ENCODE measurements around the gene ARPP19.
A peak's percentile ranks its signal among the peaks of the same experiment; 100 is the strongest.
"Not testable (repeated sequence)": the region's sequence is repeated elsewhere in the genome, so short reads cannot be mapped to it uniquely, and the experiment has no call there.

ARPP19 gene

GRCh38 chr15:52568601-52569585 lies at the start of gene ARPP19:
Gene ARPP19, minus strand, starts transcription at chr15:52569030. Its CDS starts 138 bp downstream, at chr15:52568892.
- DNase-seq = peak; percentile 72

DNA sequence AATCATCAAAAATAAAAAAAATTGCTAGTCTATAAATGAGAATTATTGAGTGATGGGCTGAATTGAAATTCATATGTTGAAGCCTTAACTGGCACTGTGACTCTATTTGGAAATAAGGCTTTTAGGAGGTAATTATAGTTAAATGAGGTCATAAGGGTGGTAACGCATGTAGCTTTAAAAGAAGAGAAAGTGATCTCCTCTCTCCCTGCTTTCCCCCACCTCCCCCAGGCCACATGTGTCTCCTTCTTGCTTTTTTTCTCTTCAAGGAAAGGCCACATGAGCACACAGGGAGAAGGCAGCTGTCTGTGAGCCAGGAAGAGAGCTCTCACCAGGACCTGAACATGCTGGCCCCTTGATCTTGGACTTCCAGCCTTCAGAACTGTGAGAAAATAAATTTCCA lies 48.2 kb upstream of the ARPP19 start:
- DNase-seq = no peak

- DNase-seq = no peak
Measured at GRCh38 chr15:52615302-52615701, 46.5 kb upstream of the ARPP19 start.

DNA sequence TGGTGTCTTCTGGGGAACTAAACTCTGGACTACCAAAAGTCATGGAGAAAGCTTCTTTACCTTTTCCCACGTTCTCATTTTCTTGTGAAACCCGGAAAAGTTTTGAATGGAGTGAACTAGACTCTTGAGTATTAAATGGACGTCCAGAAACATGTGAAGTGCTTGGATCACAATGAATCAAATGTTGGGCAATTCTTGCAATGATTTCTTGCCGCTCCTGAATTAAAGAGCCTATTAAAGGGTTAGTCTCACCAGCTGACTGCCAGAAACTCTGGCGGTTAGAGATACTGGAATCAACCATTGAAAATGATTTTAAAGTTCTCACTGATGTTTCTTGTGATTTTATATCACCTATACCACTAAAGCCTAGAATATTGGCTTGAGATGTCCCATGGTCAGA lies 40.8 kb upstream of the ARPP19 start:
- DNase-seq = no peak

GRCh38 chr15:52584414-52584813 lies 15.6 kb upstream of the ARPP19 start:
- DNase-seq = no peak

DNA sequence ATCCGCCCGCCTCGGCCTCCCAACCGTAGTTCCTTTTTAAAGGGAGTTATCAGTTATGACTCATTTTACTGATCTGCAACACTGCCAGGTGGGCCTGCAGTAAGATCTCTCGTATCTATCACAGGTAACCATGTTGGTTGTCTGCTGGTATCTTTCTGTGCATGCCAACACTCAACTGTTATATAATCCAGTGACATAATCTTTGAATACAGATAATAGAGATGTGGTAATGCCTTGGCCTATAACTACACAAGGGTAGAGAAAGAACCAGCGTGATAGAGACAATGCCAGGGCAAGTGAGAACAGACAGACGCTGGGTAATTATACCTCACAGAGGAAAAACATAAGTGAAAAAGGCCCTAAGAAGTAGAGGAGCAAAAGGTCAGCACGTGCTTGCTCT lies 11.0 kb upstream of the ARPP19 start:
- no peak for DNase-seq

DNA sequence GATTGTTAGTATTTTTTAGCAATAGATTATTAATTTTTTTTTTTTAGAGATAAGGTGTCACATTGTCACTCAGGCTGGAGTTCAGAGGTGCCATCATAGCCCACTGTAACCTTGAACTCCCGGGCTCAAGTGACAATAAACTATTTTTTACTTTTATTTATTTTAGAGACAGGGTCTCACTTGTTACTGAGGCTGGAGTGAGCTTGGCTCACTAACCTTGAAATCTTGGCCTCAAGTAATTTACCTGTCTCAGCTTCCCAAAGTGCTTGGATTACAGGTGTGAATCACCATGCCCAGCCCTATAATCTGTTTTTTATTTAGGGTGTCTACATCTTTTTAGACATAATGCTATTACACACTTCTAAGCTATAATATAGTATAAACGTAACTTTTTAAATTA lies 7.9 kb upstream of the ARPP19 start:
- no peak for DNase-seq

DNA sequence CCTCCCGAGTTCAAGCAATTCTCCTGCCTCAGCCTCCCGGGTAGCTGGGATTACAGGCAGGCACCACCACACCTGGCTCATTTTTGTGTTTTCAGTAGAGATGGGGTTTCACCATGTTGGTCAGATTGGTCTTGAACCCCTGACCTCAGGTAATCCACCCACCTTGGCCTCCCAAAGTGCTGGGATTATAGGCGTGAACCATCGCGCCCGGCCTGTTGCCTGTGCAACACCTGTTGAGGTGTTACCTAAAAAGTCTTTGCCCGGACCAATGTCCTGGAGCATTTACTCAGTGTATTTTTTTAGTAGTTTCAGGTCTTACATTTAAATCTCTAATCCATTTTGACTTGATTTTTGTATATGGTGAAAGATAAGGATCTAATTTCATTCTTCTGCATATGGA lies 6.7 kb upstream of the ARPP19 start:
- not testable (repeated sequence) for DNase-seq

- no peak for DNase-seq
Measured at GRCh38 chr15:52575072-52575471, 6.2 kb upstream of the ARPP19 start.

- DNase-seq = not testable (repeated sequence)
Measured at GRCh38 chr15:52574623-52575022, 5.8 kb upstream of the ARPP19 start.

DNA sequence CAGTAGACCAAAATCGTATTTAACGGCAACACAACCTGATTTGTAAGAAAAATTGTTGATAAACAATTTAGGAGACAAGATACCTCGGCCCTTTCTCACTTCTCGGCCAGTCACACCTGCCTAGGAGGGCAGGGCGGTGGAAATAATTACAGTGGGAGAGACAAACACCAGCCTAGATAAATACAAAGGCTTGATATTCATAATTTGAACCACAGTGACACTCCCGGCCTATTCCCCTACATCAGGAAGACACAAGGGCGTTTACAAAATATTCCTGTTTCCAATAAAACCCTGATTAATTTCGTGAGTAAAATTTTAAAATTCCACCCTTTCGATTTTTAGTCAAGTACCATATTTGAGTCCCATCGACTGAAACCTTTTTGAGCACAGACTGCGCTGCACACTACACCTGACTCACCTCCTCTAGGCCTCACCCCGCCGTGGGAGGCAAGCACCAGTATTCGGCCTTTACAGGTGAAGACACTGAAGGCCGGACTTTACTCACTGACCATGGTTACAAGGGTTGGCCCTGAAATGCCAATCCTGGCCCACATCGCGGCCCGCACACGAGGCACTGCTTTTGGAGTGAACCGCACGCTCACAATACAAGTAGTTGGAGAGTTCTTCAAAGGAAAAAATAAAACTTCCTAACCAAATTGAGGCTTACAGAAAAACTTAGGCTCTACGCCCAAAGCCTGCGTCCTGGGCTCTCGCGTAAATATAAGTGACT lies 794 bp downstream of the ARPP19 start:
- DNase-seq = peak; percentile 28 to 35

GRCh38 chr15:52566889-52567288 lies 1.9 kb downstream of the ARPP19 start:
- DNase-seq = no peak

GRCh38 chr15:52565417-52566358 lies 3.1 kb downstream of the ARPP19 start:
- not testable (repeated sequence) for DNase-seq

DNA sequence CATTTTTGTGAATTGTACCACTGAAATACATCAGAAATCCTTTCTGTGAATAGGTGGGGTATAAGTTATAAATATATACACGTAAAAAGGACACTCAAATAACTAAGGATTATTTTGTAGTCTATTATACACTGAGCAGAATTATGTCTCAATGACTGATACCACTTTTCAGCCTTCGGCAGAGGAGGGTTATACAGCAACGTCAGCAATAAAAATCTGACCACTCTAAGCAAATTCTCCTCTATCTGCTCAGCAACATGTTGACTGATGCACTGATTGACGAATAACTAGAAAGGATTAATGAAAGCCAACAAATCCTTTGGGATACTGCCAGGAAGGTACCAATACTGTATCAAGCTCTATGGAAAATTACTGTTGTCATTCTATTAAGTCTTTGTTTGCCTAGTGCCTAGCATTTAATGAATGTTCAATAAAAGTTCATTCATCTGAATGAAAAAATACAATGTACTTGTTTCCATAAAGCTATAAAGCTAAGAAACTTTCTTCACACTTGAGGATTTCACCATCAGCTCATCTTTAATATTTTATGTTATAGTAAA lies 5.2 kb downstream of the ARPP19 start:
- DNase-seq = no peak

DNA sequence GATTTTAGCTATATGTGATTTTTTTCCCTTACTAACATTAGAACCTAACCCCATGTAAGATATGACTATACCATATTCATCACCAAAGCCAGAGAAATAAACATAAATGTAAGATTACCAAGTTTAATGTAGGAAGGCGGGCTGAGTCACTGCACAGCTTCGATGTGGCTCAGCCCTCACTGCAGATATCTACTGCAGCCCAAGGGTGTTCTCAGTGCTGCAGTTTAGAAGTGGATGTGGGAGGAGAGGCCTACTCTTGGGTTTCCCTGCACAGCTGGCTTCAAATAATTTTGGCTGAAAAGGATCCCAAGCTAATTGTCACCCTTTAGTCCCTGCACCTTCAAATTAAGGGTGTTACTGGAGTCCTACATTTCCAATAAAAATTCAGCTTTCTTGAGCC lies 9.3 kb downstream of the ARPP19 start:
- peak in 1 of 2 donors; percentile 45 for DNase-seq

- no peak for DNase-seq
Measured at GRCh38 chr15:52559022-52559421, 9.8 kb downstream of the ARPP19 start.

DNA sequence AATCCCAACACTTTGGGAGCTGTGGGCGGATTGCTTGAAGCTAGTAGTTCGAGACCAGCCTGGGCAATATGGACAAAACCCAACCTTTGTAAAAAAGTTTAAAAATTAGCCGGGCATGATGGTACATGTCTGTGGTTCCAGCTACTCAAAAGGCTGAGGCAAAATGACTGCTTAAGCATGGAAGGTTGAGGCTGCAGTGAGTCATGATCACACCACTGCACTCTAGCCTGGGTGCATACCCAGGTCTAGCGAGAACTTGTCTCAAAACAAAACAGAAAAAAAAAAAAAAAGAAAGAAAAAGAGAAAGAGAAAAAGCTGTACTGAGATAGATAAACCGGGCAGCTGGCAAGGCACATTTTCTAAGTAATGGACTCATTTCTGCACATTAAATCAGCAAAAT lies 10.6 kb downstream of the ARPP19 start:
- peak in 1 of 2 donors; percentile 54 for DNase-seq

DNA sequence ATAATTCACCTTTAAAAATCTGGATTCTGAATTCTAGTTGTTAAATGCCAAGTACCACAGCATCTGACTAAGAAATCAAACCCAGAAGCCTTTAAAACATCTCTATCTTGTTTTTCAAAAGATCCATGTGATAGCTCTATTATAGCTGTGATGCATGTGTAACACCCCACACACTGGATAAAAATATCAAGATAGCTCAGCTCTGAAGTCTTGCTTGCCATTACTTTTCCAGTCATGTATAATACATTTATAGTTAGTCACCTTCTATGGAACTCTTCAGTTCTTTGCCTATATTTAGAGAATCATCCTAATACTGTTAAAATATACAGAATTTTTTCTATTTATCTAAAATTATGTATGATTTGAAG lies 11.6 kb downstream of the ARPP19 start:
- DNase-seq = no peak

DNA sequence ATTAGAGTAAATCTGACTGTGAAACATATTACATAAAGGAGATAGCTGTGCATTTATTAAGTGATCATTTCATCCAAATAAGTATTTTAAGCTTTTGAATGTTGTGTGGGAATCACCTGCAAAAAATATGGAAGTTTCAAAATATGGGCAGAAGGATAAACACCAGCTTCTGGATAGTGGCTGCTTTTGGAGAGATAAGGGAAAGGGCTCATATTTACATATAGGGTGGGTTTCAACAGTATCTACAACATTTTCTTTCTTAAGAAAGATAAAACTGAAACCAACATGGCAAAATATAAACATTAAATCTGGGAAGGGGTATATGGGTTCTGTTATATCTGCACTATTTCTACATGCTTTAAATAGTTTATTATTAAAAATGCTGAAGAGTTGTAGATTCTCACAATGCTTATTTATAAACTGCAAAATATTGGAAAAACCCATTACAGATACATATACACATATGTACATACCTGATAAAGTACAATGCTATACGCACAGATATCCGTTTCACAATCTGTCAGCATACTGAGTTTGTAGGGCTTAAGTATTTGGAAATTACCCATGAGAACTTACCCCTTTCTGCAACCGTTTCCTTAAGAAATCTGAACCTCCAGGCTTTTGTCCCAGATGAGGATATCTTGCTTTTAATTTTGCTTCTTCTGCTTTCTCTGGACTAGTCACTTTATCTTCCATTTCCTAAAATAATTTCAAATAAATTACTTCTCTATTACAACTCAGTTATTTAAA lies 12.1 kb downstream of the ARPP19 start:
- DNase-seq = no peak

DNA sequence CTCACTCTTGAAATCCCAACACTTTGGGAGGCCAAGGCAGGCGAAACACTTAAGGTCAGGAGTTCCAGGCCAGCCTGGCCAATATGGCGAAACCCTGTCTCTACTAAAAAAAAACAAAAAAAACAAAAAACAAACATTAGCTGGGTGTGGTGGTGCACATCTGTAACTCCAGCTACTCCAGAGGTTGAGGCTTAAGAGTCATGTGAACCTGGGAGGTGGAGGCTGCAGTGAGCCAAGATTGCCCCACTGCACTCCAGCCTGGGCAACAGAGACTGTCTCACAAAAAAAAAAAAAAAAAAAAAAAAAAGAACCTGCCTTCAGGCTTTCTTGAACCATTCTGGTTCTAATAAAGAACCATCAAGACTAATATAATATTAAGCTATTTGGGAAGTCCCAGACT lies 16.5 kb downstream of the ARPP19 start:
- DNase-seq = no peak

GRCh38 chr15:52551762-52552161 lies 17.1 kb downstream of the ARPP19 start:
- DNase-seq = no peak

DNA sequence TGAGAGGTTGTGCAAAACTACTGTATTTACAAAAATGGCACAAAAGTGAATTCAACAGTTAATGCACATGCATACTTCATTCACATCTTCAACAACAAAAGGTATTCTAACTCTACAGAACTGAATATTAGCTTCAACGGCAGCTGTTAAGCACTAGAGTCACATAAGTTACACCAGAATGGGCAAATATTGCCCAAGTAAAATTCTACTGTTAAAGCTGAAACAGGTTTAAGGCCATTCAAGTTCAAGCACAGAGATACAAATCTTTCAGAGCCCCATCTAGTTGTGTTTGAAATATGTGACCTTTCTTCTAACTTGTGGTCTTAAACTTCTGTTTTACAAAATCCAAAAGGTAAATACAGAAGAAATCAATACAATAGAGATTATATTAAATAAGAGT lies 17.6 kb downstream of the ARPP19 start:
- DNase-seq = not testable (repeated sequence)
